ENCODE data around the gene SKI.

The SKI gene

DNA sequence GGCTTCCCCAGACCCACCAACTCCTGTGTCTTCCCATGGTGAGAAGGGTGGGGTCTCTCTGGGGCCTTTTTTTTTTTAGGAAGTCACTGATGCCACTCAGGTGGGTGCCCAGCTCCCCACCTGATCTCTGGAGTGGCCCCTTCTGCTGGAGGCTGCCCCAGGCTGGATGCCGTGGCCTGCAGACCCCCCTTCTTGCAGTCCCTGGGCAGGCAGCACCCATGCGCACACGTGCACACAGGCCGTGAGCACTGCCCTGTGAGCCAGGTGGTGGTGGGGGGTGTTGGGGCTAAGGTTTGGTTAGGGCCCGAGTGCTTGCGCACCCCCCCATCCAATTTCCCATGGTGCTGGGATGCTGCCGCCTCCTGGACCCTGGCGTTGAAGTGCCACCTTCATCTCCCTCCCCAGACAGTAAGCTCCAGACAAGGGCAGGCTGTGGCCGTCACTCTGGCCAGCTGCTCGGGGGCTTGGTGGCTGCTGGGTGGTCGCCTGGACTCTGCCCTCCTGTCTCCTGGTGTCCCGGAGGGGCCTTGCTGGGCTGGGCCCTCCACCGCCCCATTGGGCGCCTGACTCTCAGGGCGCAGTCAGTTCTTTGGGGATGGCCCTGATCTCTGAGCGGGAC lies 50.6 kb downstream of the SKI start:
- no peak for TF ChIP-seq CTCF (IDR thresholded peaks at IDR 0.05; ENCODE audit: control insufficient read depth, insufficient read depth, low read depth, low read length, missing control alignments)
- no peak for DNase-seq (ENCODE audit: low read depth)
- H3K4me3 ChIP-seq (ENCODE audit: control insufficient read depth, low read depth, low read length) = no peak overlapping the region

DNA sequence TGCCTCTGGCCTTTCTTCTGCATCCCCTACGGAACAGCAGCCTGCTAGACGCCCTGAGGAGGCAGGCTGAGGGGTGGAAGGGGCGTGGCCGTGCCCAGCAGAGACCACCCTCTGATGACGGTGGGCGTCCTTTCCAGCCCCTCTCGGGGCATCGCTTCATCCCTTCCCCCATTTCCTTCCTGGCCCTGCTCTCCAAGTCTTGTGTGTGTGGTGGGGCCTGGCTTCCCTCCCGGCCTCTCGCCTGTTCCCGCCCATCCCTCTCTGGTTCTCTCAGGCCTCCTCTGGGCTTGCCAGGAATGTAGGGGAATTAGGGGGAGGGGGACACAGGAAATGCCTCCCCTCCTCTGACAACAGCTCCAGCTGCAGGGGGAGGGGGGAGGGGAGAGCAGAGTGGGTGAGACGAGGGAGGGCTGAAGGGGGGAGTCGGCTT lies 51.1 kb downstream of the SKI start:
- H3K4me3 ChIP-seq (ENCODE audit: control insufficient read depth, low read depth, low read length) = no peak overlapping the region
- no peak for DNase-seq (ENCODE audit: low read depth)
- TF ChIP-seq CTCF (IDR thresholded peaks at IDR 0.05; ENCODE audit: control insufficient read depth, insufficient read depth, low read depth, low read length, missing control alignments) = no peak

- no peak for TF ChIP-seq CTCF (IDR thresholded peaks at IDR 0.05; ENCODE audit: control insufficient read depth, insufficient read depth, low read depth, low read length, missing control alignments)
- no peak for DNase-seq (ENCODE audit: low read depth)
- no peak overlapping the region for H3K4me3 ChIP-seq (ENCODE audit: control insufficient read depth, low read depth, low read length)
Observed at GRCh38 chr1:2279817-2280216, 51.7 kb downstream of the SKI start.

DNA sequence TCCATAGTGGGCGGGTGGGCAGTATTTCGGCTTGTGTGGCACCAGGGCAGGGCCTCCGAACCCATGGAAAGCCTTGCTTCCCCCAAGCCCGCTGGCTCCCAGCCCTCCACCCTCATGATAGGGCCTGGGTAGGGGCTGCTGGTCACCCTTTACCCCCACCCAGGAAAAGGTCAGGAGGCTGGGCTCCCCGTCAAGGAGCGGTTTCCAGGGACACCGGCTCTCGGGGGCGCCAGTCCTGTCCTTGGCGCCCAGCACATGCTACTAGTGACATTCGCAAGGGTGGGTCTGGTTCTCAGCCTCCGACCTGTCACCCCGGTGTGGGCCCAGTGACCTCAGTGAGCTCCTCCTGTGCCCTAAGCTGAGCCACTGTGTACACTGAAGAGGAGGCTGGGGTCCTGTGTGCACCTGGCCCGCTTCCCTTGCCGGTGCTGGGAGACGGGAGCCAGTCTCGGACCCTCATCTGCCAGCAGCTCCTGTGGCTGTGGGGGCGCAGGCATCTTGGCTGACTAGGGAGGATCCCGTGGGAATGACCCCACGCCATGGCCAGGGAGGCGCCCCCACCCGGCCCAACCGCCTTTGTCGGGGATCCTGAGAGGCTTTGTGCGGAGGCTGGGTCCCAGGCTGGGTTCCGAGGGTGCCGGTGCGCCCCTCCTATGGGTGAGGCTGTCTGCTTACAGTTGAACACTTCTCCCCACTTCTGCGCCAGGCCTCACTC lies 54.6 kb downstream of the SKI start:
- no peak for TF ChIP-seq CTCF (IDR thresholded peaks at IDR 0.05; ENCODE audit: control insufficient read depth, insufficient read depth, low read depth, low read length, missing control alignments)
- no peak for DNase-seq (ENCODE audit: low read depth)

GRCh38 chr1:2283371-2283990 lies 55.4 kb downstream of the SKI start:
- TF ChIP-seq CTCF (IDR thresholded peaks at IDR 0.05; ENCODE audit: control insufficient read depth, insufficient read depth, low read depth, low read length, missing control alignments) = no peak
- no peak for DNase-seq (ENCODE audit: low read depth)
- no peak overlapping the region for H3K4me3 ChIP-seq (ENCODE audit: control insufficient read depth, low read depth, low read length)

More for the DNA sequence above, 54.6 kb downstream of the SKI start:
- H3K4me3 ChIP-seq (ENCODE audit: control insufficient read depth, low read depth, low read length) = no peak overlapping the region

DNA sequence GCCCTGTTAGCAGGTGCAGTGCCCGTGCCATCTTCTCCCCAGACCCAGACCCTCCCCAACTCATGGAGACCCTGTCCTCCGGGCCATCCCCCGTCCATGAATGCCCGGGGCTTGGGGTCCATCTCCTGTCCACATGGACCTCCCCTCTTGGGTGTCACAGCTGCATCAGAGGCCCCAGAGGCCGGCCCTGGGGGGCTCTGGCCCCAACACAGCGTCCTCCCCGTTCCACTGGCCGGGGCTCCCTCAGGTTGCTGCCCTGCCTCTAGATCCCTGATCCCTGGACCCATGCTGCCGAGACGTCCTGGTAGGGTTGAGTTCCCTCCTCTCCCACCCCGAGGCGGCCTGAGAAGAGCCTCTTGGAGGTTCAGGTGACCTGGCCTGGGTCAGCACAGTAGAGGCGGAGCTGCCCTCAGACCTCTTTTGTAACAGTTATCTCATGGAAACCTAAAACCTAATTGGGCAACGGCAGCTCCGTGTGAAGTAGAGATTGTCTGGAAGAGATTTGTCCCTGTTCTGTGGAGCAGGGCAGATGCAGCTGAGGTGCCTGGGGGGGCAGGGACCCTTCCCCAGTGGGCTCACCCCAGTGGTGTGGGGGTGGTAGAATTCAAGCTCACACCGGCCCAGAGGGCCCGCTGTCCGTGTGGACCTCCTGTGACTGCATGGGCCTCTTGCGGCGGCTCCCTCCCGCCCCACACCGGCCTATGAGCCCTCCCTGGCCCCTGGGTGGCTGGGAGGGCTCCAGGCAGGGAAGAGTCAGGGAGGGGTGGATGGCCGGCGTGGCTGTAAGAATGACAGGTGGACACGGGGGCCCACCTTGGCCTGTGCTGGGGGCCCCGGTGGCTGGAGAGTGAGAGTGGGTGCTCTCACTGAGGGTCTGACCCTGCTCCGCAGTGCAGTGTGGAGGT lies 56.1 kb downstream of the SKI start:
- H3K4me3 ChIP-seq (ENCODE audit: control insufficient read depth, low read depth, low read length) = no peak overlapping the region
- TF ChIP-seq CTCF (IDR thresholded peaks at IDR 0.05; ENCODE audit: control insufficient read depth, insufficient read depth, low read depth, low read length, missing control alignments) = no peak
- no peak for DNase-seq (ENCODE audit: low read depth)

All from AG09309 (cell line).